DOHH2 (cell line): ENCODE measurements around the gene NOL9.

Source experiments
- EZH2phosphoT487 ChIP-seq: fragments of 200-600 bp; sonication (generic); IDR thresholded peaks from 2 replicates; pipeline ENCODE4 v1.6.1; 2017; ENCODE audit warnings: borderline replicate concordance, mild to moderate bottlenecking, antibody characterized with exemption, low read length, moderate library complexity, mixed read lengths
- TF ChIP-seq, protein P1 (sequence below): fragments of 200-600 bp; sonication (generic); IDR thresholded peaks from one replicate; pipeline ENCODE4 v1.5.1; 2014; ENCODE audit warnings: antibody characterized with exemption, mild to moderate bottlenecking, low read depth, low read length; ENCODE audit not compliant: poor library complexity, severe bottlenecking

DNA sequence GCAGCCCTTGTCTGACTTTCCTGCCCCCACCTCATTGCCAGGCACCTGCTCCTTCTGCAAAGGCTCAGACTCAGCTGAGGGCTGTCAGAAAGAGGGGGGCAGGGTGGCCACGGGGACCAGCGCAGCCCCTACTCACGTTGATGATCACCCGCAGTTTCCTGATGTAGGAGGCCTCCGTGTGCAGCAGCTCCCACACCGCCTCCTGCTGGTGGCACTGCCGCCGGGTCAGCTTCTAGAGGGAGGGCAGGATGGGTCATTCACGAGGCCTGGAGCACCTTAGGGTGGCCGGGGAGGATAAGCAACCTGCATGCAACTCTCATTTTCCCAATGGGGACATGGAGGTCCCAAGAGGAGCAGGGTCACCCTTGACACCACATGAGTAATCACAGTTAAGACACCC, 81.9 kb downstream of the NOL9 start:
- TF ChIP-seq, protein P1, sequence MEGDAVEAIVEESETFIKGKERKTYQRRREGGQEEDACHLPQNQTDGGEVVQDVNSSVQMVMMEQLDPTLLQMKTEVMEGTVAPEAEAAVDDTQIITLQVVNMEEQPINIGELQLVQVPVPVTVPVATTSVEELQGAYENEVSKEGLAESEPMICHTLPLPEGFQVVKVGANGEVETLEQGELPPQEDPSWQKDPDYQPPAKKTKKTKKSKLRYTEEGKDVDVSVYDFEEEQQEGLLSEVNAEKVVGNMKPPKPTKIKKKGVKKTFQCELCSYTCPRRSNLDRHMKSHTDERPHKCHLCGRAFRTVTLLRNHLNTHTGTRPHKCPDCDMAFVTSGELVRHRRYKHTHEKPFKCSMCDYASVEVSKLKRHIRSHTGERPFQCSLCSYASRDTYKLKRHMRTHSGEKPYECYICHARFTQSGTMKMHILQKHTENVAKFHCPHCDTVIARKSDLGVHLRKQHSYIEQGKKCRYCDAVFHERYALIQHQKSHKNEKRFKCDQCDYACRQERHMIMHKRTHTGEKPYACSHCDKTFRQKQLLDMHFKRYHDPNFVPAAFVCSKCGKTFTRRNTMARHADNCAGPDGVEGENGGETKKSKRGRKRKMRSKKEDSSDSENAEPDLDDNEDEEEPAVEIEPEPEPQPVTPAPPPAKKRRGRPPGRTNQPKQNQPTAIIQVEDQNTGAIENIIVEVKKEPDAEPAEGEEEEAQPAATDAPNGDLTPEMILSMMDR: peak; percentile 63
- no peak for TF ChIP-seq EZH2phosphoT487
